AG08396 (cell line): ENCODE measurements around the gene ADGRB2.

Source experiments
- DNase-seq: peaks from one replicate; pipeline ENCODE4 v3.0.0; 2012; ENCODE audit warnings: low spot score, mixed read lengths

The ADGRB2 gene

GRCh38 chr1:31764312-31765040 is at the start of gene ADGRB2:
Gene ADGRB2, minus strand, starts transcription at chr1:31764340. Its CDS starts 7,119 bp downstream, at chr1:31757221.
- peak; percentile 72 for DNase-seq

GRCh38 chr1:31812158-31812829 is 48.2 kb upstream of the ADGRB2 start:
- no peak for DNase-seq

GRCh38 chr1:31811605-31812004 is 47.5 kb upstream of the ADGRB2 start:
- DNase-seq = peak; percentile 82

GRCh38 chr1:31809698-31810097 is 45.6 kb upstream of the ADGRB2 start:
- no peak for DNase-seq

- no peak for DNase-seq
These were observed 43.3 kb upstream of the ADGRB2 start for GRCh38 chr1:31807273-31808048.

- no peak for DNase-seq
These were observed 41.2 kb upstream of the ADGRB2 start for GRCh38 chr1:31805318-31805717.

GRCh38 chr1:31804098-31804497 is 40.0 kb upstream of the ADGRB2 start:
- no peak for DNase-seq

GRCh38 chr1:31803610-31804009 is 39.5 kb upstream of the ADGRB2 start:
- DNase-seq = no peak

- DNase-seq = no peak
These were observed 38.3 kb upstream of the ADGRB2 start for GRCh38 chr1:31802190-31803150.

- DNase-seq = no peak
These were observed 37.3 kb upstream of the ADGRB2 start for GRCh38 chr1:31801458-31801857.

- no peak for DNase-seq
These were observed 36.5 kb upstream of the ADGRB2 start for GRCh38 chr1:31800674-31800967.

GRCh38 chr1:31799895-31800673 is 35.9 kb upstream of the ADGRB2 start:
- DNase-seq = no peak

- no peak for DNase-seq
These were observed 35.2 kb upstream of the ADGRB2 start for GRCh38 chr1:31799196-31799894.

GRCh38 chr1:31798433-31799195 is 34.5 kb upstream of the ADGRB2 start:
- peak; percentile 86 for DNase-seq

- no peak for DNase-seq
These were observed 33.9 kb upstream of the ADGRB2 start for GRCh38 chr1:31798086-31798432.

GRCh38 chr1:31797216-31797615 is 33.1 kb upstream of the ADGRB2 start:
- DNase-seq = no peak

GRCh38 chr1:31796707-31797106 is 32.6 kb upstream of the ADGRB2 start:
- DNase-seq = no peak

GRCh38 chr1:31795801-31796621 is 31.9 kb upstream of the ADGRB2 start:
- DNase-seq = peak; percentile 63

- no peak for DNase-seq
These were observed 31.0 kb upstream of the ADGRB2 start for GRCh38 chr1:31795096-31795675.
